ENCODE data around the gene DISP2. TPM values are rescaled to one million over a fixed set of nuclear protein-coding genes. Genes with fewer than 3 reads are reported as not detected.

DISP2 gene
- polyA plus RNA-seq, 3 donors = 0.08 to 0.79 (median 0.51) TPM

DNA sequence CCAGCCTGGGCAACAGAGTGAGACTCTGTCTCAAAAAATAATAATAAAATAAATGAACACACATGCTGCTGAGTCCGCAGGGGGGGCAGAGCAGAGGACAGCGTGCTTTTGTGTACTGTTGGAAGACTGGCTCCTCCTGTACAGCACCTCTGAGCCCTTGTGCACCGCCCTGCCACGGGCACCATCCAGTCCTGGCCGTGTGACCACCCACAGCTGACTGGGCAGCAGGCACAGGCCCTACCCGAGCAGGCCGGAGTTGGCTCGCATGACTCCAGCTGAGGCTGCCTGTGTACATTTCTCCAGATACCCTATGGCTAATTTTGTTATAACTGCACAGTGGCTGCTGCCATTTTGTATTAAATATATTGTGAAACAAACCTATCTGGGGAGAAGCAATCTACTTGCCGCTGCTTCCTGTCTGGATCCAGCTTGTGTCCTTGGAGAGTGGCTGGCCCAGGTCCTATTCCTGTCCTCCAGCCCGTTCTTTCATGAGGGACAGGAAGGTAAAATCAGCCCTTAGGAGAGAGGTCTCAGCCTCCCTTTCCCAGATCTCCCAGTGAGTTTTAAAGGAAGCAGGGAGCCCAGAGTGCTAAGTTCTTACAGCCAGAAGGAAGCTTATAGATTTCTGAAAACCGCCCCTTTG, 62.2 kb downstream of the DISP2 start:
- no peak for DNase-seq (ENCODE audit: low read depth in 3 of 3, low spot score in 2 of 3)

DNA sequence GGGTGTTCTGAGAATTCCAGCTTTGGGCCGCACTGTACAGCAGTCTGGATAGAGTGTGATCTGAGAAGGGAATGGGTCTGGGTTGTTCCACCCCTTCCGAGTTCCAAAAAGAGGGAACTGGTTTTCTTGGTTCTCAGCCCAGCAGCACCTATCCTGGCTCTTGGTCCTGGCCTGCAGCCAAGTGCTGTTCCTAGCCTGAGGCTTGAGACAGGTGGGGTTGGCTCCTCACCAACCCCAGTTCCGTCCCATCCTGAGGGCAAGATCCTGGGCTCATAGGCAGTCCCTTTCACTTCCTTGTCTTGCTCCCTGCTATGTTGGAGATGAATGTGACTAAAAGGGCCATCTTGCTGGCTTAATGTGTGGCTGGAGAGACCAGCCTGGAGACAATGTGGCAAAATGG, 62.8 kb downstream of the DISP2 start:
- no peak for DNase-seq (ENCODE audit: low read depth in 3 of 3, low spot score in 2 of 3)

DNA sequence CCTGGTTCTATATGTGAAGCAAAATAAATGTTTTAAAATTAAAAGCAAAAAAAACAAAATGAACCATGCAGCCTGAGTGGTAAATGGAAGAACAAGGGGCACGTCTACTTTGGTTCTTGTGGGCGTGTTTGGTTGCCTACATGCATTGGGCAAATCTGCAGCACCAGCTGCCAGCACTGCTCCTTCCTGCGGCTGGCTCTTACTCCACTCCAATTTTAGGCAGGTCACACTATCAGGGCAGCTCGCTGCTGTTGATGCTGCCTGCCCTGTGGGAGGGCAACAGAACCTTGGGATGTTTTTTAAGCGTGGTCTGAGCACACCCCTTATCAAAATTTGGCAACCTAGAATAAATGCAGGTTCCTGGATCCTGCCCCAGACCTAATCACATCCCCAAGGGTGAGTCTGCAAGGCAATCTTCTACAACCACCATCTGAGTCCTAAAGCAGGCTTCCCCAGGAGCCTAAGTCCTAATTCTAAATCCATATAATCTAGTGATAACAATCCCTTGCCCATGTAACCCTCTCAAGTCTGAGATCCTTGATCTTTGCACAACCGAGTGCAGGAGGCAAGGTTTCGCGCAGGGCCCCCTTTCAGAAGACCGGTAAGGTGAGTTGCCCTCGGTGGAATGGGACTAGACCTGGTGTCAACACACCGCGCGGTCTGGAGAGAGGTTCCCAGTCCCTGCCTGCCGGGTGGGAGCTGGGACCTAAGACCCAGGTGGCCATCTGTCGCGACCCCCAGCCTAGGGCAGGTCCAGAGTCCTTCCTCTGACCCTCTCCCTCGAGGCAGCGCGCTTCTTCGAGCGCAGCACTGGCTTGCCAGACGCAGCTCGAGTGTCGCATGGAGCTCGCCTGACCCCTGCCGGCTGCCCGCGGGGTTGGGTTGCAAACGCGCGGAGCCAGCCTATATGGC, 63.5 kb downstream of the DISP2 start:
- DNase-seq (ENCODE audit: low read depth in 3 of 3, low spot score in 2 of 3) = no peak

DNA sequence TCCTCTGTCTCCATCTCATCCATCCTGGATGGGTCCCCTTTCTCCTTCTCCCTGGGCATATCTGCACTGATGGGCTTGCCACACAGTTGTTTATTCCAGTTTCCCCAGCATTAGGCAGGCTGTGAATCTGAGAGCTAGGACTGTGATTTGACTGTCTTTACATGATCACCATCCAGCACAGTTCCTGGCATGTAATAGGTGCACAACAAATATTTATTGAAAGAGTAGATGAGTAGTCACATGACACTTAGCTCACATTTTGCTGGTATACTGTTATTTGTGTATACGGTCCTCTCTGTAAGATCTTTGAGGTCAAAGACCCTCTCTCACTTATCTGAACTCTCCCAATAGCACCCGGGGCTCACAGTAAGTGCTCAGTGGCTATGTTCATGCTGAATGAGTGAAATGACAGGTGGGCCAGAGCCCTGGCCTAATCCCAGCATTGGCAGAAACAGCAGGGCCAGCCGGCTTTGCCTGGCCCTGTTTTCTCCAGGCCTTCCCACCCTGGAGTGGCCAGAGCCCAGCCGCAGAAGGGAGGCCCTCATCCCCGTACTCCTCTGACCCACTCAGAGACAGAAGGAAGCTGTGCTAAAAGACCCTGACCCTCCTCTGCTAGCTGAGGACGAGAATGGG, 66.6 kb downstream of the DISP2 start:
- no peak for DNase-seq (ENCODE audit: low read depth in 3 of 3, low spot score in 2 of 3)

DNA sequence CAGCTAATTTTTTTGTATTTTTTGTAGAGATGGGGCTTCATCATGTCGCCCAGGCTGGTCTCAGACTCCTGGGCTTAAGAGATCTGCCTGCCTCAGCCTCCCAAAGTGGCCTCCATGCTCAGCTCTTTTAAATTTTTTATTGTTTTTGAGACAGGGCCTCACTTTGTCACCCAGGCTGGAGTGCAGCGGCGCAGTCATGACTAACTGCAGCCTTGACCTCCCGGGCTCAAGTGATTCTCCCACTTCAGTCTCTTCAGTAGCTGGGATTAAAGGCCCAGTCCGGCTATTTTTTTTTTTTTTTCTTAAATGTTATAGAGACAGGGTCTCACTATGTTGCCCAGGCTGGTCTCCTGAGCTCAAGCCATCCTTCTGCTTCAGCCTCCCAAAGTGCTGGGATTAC, 67.7 kb downstream of the DISP2 start:
- DNase-seq (ENCODE audit: low read depth in 3 of 3, low spot score in 2 of 3) = no peak

DNA sequence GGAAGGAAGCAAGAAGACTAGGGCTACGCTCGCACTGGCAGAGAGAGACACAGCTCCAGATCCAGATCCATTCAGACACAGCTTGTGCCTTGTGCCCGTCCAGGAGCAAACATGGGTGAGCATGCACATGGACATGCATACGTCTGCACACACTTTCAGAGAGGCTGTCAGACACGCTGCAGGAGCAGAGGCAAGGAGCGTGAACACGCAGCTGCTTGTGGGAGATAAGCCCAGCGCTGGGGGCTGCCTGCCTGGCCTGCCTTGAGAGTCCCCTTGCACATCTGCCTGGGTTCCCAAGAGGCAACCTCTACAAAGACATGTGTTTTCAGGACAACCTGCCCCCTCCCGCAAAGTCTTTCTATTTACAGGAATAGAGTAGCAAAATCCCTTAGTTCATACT, 69.2 kb downstream of the DISP2 start:
- no peak for DNase-seq (ENCODE audit: low read depth in 3 of 3, low spot score in 2 of 3)

DNA sequence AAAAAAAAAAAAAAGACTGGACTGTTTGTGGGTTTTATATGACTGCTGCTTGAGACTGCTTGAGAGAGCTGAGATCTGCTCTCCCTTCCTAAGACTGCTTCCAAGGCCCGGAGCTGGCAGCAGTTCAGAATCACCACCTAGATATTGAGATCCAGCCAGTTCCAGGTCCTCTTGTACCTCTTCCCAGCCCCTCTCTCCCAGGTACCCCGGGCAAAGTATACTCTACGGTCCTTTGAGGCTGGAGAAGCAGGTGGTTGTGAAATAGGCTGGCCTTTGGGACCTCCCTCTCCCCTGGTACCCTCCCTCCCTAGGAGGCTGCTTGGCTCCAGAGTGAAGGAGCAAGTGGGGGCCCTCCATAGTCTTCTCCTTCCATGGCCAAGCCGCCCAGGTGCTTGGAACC, 70.2 kb downstream of the DISP2 start:
- no peak for DNase-seq (ENCODE audit: low read depth in 3 of 3, low spot score in 2 of 3)

Other genes starting within 250 kb of the DISP2 start
- 10 to 100 TPM; 38.6 to 39.8 (median 39.2) TPM for gene BMF, start 249.3 kb upstream of the DISP2 start, polyA plus RNA-seq (ENCODE audit: insufficient read length in 3 of 3)
- 10 to 100 TPM; 27.7 to 33.0 (median 29.5) TPM for gene BUB1B, start 197.2 kb upstream of the DISP2 start, polyA plus RNA-seq (ENCODE audit: insufficient read length in 3 of 3)
- gene PAK6, start 119.2 kb upstream of the DISP2 start, polyA plus RNA-seq (ENCODE audit: insufficient read length in 3 of 3) = 1 to 10 TPM; 5.5 to 5.8 (median 5.5) TPM
- under 1 TPM in 2 of 3 donors, not detected in 1; 0.14 to 0.18 TPM for gene ANKRD63, start 75.2 kb upstream of the DISP2 start, polyA plus RNA-seq (ENCODE audit: insufficient read length in 3 of 3)
- gene PLCB2, start 50.3 kb upstream of the DISP2 start, polyA plus RNA-seq (ENCODE audit: insufficient read length in 3 of 3) = 1 to 10 TPM; 6.7 to 8.7 (median 8.3) TPM
- 10 to 100 TPM; 17.7 to 18.1 (median 17.8) TPM for gene INAFM2, start 34.5 kb upstream of the DISP2 start, polyA plus RNA-seq (ENCODE audit: insufficient read length in 3 of 3)
- gene CCDC9B, start 17.3 kb upstream of the DISP2 start, polyA plus RNA-seq (ENCODE audit: insufficient read length in 3 of 3) = 1 to 10 TPM; 5.1 to 8.9 (median 8.4) TPM
- gene PHGR1, start 7.2 kb upstream of the DISP2 start, polyA plus RNA-seq (ENCODE audit: insufficient read length in 3 of 3) = not detected
- 10 to 100 TPM; 31.3 to 39.8 (median 34.5) TPM for gene KNSTRN, start 24.5 kb downstream of the DISP2 start, polyA plus RNA-seq (ENCODE audit: insufficient read length in 3 of 3)
- 10 to 100 TPM; 61.8 to 77.7 (median 69.1) TPM for gene IVD, start 47.6 kb downstream of the DISP2 start, polyA plus RNA-seq (ENCODE audit: insufficient read length in 3 of 3)
- gene BAHD1, start 82.7 kb downstream of the DISP2 start, polyA plus RNA-seq (ENCODE audit: insufficient read length in 3 of 3) = 10 to 100 TPM; 19.1 to 21.0 (median 19.6) TPM
- 10 to 100 TPM; 30.6 to 33.2 (median 32.8) TPM for gene CHST14, start 112.8 kb downstream of the DISP2 start, polyA plus RNA-seq (ENCODE audit: insufficient read length in 3 of 3)
- gene CCDC32, start 206.8 kb downstream of the DISP2 start, polyA plus RNA-seq (ENCODE audit: insufficient read length in 3 of 3) = 10 to 100 TPM; 25.9 to 31.6 (median 29.9) TPM
- 10 to 100 TPM; 10.3 to 11.8 (median 10.3) TPM for gene RPUSD2, start 211.1 kb downstream of the DISP2 start, polyA plus RNA-seq (ENCODE audit: insufficient read length in 3 of 3)
- 10 to 100 TPM; 17.3 to 21.4 (median 18.6) TPM for gene KNL1, start 236.0 kb downstream of the DISP2 start, polyA plus RNA-seq (ENCODE audit: insufficient read length in 3 of 3)

Data from right renal cortex interstitium (tissue), 3 donors.